Measurements from ENCODE around the gene COL19A1.
A peak's percentile ranks its signal among the peaks of the same experiment; 100 is the strongest.

Gene COL19A1

DNA sequence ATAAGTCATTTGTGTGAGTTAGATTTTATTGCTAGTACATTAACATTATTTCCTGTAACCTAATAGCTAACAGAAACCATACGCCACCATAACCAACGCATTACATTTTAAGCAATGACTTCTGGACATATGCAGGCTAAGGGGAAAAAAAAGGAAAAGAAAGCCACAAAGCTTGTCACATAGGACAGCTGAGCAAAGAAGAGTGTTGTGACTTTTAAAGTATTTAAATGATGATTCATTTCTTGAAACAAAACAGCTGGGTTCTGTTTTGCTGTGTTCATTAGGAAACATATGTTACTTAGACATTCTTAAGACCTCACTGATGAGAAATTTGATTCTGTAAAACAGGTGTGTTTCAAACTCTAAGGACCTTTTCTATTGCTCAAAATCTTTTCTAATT lies 265.2 kb downstream of the COL19A1 start:
- DNase-seq, result no peak

DNA sequence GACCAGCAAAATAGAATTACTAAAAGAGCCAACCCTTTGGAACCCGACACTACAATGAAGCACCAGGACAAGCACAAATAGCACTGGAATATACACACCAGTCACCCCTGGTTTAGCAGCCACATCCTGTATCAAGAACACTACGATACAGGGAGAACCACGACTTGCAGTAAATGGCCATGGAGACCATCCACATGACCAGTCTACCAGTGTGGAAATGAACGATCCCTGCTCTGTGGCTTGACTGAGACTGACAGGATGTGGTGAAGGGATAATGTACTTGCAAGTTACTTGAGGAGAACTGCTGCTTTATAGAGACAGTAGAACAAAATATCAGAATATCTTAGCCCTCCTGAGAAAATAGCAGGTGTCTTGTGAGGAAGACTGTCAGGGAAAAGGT lies 266.9 kb downstream of the COL19A1 start:
- DNase-seq, result no peak

DNA sequence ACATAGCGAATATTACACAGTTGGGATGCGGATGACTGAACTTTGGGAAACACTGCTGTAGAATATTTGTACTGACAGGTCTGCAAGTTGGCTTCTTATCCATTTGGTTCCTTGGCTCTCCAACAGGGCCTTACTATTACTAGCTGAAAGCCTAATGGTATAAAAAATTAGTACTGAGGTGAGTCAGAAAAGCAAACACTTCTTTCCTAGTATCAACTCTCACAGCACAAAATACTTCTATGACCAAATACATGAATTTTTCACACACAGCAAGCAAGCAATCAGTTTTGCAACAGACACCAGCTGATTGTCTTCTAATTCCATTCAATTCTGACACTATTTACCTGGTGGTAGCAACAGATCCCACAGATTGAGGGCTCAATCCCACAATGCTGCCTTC lies 268.2 kb downstream of the COL19A1 start:
- DNase-seq, result no peak

DNA sequence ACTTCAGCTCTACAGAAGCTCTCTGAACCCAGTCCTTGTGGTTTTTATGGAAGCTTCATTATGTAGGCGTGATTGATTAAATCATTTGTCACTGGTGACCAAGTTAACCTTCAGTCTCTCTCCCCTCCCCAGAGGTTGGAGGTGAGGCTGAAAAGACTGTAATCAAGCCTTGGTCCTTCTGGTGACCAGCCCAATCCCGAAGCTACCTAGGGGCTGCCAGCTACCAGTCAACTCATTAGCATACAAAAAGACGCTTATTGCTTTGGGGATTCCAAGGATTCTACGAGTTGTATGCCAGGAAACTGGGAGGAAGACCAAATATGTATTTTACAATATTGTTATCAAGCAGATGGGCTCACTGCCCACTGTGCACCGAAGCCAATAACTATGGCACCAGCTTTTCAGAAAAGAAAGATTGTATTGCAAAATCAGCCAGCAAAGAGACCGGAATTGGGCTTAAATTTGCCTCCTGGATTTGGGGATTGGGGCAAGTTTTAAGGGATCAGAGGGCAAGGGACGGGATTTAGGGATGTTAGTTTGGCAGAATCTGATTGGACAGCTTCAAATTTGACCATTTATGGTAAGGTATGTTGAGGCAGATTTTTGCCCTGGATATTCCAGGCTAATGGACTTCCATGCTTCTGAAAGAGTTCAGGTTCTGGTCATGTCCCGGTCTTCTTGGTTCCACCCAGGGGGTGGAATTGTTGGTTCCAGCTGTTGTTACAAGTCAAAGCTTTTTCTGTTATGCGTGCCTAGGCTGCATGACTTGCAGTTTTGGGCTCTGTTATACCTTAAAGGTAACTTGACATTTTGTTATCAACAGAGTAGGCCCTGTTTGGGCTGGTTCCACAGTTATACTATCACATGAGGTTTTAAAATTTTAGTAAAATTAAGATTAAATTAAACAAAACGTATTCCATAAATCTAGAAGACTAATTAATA lies 269.1 kb downstream of the COL19A1 start:
- no peak for DNase-seq

DNA sequence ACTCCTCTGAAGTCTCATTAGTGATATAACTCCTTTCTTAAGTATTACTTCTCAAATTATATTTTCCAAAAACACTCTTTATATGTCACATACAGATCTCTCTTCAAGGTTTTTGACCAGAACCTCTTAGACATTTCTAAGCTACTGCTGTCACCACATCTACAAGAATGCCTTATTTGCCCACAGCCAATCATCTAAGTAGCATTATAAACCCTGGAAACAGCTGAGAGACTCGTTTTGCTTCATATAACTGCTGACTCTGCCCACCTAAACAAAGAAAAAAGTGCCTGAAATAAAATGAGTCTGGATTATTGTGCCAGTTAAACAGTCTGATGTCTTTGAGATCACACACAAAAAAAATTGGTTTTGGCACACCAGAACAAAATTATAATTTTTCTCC lies 270.6 kb downstream of the COL19A1 start:
- no peak for DNase-seq

DNA sequence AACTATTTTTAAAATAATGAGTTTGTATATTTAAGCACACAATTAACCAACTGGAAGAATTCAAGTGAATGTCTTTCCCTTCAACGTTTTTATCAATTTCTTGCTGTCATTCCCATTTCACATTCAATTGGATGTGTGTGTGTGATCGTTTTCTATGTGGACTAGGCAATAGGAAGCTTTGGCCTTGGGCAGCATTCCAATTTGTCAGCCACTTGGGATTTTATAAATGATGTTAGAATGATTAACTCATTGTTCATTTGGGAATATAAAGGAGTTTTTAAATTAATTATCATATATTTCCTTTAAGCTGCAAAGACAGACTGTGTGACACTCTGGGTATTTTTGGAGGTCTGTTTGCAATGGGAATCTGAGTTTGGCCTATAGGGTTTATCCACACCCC lies 274.1 kb downstream of the COL19A1 start:
- no peak for DNase-seq

DNA sequence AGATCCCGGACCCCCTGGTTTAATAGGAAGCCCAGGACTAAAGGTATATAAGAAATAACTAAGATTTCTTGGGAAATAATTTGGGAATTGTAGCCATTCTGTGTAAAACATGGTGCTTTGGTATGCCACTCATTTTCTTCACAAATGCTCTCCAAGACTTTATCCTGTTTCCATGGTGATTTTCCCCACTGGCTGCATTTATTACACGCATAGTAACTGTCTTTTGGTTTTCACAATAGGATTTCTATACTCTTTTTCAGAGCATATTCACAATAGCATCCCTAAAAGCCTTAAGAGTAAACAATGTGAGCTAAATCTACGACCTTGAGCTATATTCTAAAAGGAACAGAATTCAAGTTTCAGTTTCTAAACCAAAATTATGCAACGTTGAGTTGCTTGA lies 275.7 kb downstream of the COL19A1 start:
- DNase-seq, result no peak

DNA sequence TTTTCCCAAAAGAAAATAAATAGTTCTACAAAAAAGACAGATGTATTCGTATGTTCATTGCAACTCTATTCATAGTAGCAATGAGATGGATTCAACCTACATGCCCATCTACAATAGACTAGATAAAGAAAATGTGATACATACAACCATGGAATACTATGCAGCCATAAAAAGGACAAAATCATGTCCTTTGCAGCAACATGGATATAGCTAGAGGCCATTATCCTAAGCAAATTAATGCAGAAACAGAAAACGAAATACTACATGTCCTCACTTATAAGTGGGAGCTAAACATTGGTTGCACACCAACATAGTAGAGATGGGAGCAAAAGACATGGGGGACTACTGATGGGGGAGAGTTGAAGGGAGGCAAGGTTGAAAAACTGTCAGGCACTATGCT lies 278.8 kb downstream of the COL19A1 start:
- no peak for DNase-seq

DNA sequence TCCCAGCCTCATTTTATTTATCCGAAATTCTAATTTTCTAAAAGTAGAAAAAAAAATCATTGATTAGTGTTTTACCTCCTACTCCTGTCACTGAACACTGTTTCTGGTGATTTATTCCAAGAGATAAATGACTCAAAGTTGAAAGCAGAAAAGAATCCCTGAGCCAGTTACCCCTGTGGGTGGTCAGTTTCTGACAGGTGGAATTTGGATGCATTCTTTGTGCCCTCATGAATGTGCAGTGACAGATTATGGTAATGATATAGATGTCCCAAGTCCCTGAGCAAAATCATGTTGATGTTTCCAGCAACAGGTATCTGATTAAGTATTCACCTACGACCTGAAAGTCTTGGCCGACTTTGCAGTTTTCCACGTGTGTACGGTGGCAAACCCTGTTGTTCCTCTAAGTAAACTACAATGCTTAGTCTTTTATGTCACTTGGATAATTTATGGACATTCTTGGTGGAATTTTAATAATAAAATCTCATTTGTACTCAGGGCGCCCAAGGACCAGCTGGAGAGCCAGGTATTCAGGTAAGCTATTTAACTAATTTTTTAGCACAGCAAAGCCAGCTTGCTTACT lies 282.9 kb downstream of the COL19A1 start:
- no peak for DNase-seq

DNA sequence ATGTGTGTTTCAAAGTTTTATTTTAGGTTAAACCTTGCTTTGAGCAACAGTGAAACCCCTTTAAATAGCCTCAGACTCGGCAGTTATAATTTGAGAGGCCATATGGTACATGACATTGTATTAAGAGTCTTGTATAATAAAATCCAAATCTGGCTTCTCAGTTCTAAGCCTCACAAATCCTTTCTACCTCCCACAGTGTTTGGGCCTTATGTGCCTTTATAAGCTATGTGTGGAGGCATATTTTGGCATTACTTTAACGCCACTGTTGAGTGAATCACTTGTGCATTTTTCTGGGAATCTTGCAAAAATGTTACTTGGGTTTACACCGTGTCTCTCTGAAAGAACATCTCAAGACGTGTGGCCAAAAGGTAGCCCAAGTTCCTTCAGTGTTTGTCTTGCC lies 284.2 kb downstream of the COL19A1 start:
- no peak for DNase-seq

DNA sequence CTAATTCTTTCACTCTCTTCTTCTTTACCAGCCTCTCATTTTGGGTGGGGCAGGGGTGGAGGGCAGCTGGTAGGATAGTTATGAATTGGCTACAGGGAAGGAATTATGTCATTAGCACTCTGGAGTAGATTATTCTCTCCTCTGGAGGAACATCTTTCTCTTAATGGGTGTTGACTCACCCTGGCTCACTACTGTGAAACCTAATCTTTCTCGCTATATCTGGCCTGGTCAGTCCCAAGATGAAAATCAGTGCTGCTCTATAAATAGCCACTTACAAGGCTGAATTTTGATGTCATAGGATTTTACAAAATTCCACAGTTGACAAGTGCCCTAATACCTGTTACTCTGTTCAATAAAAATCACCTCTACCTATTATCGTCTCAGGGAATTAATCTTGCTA lies 285.3 kb downstream of the COL19A1 start:
- no peak for DNase-seq

DNA sequence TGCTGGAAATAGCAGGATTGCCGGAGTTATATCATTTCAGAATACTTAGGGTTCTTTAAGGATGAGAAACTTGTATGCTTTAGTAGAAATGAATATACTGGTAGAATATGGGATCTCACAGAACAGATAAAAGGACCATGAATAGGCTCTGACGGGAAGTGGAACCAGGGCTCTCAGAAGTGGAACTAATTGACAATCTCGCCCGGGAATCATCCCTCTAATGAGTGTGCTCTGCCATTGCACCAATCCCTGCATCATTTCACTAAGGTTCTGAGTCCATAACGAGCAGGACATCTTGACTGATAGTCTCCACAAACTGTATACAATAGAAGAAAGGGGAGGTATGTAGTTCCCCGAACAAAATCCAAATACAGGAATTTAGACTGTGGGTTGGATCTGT lies 286.4 kb downstream of the COL19A1 start:
- no peak for DNase-seq

DNA sequence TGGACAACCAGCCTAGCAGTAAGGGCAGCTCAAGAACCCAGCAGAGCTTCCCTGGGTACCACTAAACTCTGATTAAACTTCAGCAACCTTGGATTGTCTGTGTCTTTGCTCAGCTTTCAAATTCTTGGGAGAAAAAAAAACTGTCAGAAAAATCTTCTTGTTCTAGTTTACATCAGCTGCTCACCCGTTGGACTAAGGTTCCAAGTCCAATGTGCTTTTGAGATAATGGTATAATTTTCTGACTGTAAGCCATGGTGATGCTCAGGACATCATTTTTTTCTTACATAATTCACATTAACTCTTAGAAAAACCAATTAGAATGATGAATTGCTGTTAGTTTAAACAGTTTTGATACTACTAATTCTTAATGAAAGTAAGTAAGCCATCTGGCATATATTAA lies 290.7 kb downstream of the COL19A1 start:
- no peak for DNase-seq

DNA sequence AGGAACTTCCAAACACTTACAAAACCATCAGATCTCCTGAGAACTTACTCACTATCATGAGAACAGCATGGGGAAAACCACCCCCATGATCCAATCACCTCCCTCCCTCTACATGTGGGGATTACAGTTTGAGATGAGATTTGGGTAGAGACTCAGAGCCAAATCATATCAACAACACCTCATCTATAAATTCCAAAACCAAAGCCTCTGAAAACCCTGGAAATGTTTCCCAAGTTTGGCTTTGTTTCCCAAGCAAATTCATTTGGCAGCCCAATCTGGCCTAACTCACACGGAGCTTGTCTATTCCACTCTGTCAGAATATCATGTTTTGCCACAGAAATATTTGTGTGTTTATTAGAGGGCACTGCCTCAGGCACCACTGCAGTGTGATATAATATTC lies 293.9 kb downstream of the COL19A1 start:
- no peak for DNase-seq

DNA sequence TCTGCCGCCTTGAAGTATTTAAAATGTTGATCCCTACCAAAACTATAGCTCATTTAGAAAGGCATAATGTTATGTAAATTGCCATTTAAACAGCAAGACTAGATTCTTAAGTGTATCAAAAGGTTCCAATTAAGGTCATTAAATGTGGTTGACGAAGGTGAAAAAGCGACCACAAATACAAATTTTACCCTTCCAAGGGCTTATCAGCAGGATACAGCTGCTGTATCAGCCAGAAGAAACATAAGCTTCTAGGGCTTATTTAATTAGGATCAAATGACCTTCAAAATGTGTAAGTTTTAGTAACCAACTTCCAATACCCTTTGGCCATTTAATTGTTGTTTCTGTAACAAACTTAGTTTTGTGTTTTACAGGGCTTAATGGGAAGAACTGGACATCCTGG lies 296.6 kb downstream of the COL19A1 start:
- DNase-seq, result no peak

DNA sequence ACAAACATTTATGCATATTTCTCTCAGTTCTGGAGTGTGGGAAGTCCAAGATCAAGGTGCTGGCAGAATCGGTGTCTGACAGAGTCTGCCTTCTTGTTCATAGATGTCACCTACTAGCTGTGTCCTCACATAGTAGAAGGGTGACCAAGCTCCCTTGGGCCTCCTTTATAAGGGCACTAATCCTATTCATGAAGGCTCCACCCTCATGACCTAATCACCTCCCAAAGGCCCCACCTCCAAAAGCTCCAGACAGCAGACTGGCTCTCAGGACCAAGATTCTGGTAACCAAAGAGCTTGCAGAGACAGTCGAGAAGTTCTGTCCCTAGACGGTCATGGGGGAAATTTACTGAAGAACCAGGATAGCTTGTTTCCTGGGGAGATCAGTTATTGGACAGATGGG lies 297.4 kb downstream of the COL19A1 start:
- DNase-seq, result no peak

DNA sequence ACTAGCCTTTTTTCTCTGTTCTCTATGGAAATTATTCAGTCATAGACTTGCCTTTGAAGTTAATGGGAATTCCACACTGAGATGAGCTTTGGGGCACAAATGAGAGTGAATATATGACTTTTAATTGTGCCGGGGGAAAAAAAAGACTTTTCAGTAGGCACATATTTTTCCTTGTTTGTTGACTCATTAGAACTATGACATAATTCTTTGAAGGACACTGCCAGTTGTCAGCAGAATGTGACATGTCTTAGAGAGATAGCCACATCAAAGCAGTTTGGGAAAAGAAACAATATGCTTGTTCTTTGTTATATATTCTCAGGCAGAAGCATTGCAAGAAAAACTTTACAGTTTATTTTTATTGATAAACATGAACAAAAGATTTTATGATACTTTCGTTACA lies 298.2 kb downstream of the COL19A1 start:
- no peak for DNase-seq

DNA sequence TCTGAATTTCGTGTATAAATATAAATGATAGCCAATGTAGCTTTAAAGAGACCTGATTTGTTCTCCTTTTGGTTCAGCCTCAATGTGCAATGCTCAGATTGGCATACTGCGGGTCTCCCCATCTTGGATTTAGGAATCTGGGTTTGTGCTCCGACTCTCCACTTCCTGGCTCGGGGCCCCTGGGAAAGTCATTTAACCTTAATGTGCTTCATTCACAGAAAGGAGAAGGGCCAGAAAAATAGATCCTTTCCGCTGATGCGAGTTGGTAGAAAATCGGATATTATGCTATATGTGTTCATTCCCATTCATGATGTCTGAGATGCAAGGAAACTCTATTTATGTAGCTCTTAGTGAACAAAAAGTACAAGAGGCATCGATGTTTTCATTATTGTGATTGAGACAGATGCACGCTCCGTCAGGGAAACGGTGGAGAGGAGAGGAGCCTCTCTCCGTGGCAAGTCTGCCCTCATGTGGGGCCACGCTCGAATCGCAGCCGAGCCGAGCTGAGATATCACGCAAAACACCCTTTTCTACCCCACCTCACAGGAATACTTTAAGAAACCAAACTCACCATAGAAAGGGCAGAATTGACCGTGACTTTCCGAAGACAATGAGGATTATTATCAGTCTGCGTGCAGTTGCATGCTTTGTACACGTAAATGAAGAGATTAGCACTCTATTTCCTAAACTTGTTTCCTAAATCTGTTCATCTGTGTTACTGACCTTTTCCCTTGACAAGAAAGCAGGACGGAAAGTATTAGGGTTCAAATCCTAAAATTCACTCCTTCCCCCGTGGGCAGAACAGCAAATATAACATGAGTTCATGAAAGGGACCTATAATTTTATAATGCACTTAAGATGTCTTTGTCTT lies 300.0 kb downstream of the COL19A1 start:
- peak; percentile 40 to 43 for DNase-seq

DNA sequence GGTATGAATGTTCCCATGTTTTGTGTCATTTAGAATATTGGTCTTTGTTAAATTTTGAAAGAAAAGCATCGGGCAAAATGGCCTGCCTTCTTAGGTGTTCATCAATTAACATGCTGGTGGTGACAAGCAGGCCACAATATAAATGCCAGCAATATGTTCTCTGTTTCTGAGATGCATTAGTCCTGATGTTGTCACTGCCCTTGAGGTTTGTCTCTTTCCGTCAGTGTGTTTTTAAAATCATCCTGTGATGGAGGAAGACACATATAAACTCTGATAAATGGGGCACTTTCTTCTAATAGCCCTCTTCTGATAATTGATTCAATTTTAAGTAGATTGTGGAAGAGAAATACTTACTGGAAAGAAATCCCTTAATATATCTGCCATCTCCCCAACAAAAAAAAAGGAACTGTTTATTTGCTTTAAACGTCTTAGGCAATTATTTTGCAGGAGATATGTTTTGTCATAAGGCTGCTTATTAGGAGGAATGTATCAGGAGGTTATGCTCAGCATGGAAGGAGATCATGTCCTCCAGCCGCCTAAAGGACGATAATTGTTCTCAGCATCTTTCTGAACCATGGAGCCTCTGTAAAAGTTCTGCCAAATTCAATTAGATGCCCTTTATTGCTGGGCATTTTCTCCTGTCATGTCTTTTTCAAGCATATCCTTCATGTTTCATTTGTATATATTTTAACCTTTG lies 302.5 kb downstream of the COL19A1 start:
- no peak for DNase-seq

DNA sequence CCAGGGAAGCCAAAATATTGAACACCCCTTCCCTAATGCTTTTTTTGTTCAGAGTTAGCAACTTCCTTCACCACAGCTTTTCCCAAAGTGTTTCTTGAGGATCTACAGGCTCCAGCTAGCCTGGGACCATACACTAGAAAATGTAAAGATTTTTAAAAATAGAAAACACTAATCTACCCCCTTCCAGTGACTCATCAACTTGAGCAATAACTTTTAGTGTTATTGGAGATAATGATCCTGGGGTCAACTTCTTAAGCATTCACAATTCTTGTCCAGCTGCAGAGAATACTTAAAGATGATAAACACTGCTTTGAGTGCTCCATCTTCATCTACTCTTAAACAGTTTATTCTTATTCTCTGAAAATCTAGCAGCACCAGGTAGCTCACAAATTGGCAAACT lies 304.9 kb downstream of the COL19A1 start:
- no peak for DNase-seq

DNA sequence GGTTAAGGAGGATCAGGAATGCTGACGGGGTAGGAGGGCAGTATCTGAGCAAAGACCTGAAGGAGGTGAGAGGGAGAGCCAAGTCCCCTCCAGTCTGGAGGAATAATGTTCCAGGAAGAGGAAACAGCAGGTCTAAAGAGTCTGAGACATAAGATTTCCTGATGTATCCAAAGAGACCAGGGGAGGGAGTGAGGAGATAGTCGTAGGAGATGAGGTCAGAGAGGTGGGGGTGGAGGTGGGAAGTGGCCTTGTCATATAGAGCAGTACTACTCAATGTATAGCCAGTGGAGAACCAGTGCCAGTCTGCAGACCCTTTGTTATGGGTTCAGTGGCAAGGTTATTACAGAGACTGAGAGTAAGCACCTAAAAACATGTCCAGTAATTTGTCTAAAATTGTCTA lies 305.9 kb downstream of the COL19A1 start:
- no peak for DNase-seq

DNA sequence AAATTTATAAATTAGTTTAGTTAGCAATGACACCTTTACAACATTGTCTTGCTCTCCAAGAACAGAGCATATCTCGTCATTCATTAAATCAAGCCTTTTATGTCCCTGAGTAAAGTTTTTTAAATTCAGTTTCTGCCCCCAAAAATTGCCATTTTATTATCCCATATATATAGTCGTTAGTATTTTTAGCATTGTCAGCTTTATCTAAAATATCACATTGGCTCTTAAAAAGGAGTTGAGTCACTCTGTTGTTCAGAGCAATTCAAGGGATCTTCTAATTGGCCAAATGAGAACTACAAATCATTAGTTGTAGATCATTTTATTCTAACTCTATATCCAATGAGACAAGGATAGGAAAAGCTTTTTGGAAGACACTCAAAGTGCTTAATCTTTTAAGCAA lies 309.4 kb downstream of the COL19A1 start:
- DNase-seq, result no peak
